ENCODE data around the gene SFRP5.
A peak's percentile ranks its signal among the peaks of the same experiment; 100 is the strongest.

The SFRP5 gene

GRCh38 chr10:97785731-97786130 lies 13.9 kb upstream of the SFRP5 start:
- Histone ChIP-seq H3K4me3 (no peak overlapping the region), H3K27ac (no peak overlapping the region)
- DNase-seq (ENCODE audit: low spot score): no peak
- no peak for TF ChIP-seq CTCF (IDR thresholded peaks at IDR 0.05)

DNA sequence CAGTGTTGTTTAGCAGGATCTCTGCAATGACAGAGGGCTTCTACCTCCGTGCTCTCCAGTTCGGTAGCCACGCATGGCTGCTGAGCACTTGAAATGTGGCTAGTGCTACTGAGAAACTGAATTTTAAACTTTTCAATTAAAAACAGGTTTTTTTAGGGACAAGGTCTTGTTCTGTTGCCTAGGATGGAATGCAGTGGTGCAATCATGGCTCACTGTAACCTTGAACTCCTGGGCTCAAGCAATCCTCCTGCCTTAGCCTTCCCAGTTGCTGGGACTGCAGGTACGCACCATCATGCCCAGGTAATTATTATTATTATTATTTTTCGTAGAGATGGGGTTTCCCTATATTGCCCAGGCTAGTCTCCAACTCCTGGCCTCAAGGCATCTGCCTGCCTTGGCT lies 13.4 kb upstream of the SFRP5 start:
- TF ChIP-seq CTCF (IDR thresholded peaks at IDR 0.05): no peak
- no peak overlapping the region for H3K4me3 ChIP-seq
- DNase-seq (ENCODE audit: low spot score): no peak
- no peak overlapping the region for H3K27ac ChIP-seq

- Histone ChIP-seq H3K27ac (no peak overlapping the region), H3K4me3 (no peak overlapping the region)
- DNase-seq (ENCODE audit: low spot score): no peak
- no peak for TF ChIP-seq CTCF (IDR thresholded peaks at IDR 0.05)
Measured at GRCh38 chr10:97784200-97784810, 12.5 kb upstream of the SFRP5 start.

DNA sequence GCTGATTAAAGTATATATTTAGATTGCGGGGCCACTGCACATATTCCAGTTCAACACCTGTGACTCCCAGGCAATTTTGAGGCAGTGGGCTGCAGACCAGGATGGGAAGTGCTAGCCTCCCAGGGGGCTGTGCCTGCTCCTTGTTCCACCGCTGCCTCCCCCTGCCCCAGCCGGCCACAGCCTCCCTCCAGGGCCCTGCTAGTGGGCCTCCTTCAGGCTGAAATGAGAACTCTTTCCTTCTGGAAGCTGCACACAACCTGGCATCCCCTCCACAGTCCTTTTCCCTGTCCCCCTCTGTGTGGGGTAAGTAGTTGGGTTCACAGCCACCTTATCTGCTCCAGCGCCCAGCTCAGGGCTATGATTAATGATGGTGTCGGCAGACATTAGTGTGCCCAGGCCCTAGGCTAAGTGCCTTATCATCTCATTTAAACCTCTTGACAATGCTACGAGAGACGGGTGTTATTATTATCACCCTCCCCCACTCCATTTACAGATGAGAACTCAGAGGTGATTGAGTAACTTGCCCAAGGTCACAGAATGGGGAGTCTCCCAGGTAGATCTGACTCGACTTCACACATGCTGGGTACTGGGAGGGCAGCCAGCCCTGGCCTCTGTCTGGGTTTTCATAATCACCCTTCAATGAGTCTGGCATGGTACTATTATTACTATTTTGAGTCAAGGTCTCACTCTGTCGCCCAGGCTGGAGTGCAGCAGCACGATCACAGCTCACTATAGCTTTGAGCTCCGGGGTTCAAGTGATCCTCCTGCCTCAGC lies 10.8 kb upstream of the SFRP5 start:
- Histone ChIP-seq H3K27ac (no peak overlapping the region), H3K4me3 (no peak overlapping the region)
- DNase-seq (ENCODE audit: low spot score): no peak
- TF ChIP-seq CTCF (IDR thresholded peaks at IDR 0.05): no peak

- TF ChIP-seq CTCF (IDR thresholded peaks at IDR 0.05): no peak
- Histone ChIP-seq H3K27ac (peak overlapping the region in 1 of 2 donors; percentile 26), H3K4me3 (no peak overlapping the region)
- DNase-seq (ENCODE audit: low spot score): no peak
Measured at GRCh38 chr10:97781618-97782331, 10.0 kb upstream of the SFRP5 start.

GRCh38 chr10:97780841-97781617 lies 9.2 kb upstream of the SFRP5 start:
- Histone ChIP-seq H3K27ac (peak overlapping the region in 1 of 2 donors; percentile 26), H3K4me3 (no peak overlapping the region)
- no peak for TF ChIP-seq CTCF (IDR thresholded peaks at IDR 0.05)
- no peak for DNase-seq (ENCODE audit: low spot score)

Data from coronary artery (tissue), 2 donors.